SK-N-SH (cell line): ENCODE measurements around the gene PRKN. TPM values are rescaled to one million over a fixed set of nuclear protein-coding genes. Genes with fewer than 3 reads are reported as not detected.

Experiments used
- CTCF ChIA-PET: fragments of 300-600, 350-600 bp; formaldehyde crosslinking; extraction: SDS; loops from one replicate; lab custom pipeline; 2021; lab: Yijun Ruan, JAX
- POLR2A ChIA-PET: fragments of 350-600 bp; sonication (Branson Sonifier 250); formaldehyde crosslinking; extraction: SDS; loops from one replicate; lab custom pipeline; 2020; ENCODE audit warnings: antibody characterized with exemption, inconsistent platforms; lab: Yijun Ruan, JAX
- DNase-seq: peaks from one replicate; pipeline ENCODE4 v3.0.0; 2012
- H2AFZ ChIP-seq: fragments of 200-600 bp; sonication (generic); 2 replicates; pipeline ENCODE4 v1.8.1; 2016; ENCODE audit warnings: antibody characterized with exemption, mild to moderate bottlenecking, low read depth
- H3F3A ChIP-seq: fragments of 200-600 bp; sonication (generic); replicated peaks from 2 replicates; pipeline ENCODE3; 2016; ENCODE audit warnings: antibody characterized with exemption, mild to moderate bottlenecking; ENCODE audit not compliant: insufficient read depth
- H3K27ac ChIP-seq, 2 experiments: fragments of 200-500 bp in 1 of 2; fragments of 200-600 bp in 1 of 2; sonication (Bioruptor generic) in 1 of 2; sonication (generic), shearing (Covaris generic) in 1 of 2; 2 replicates each; pipeline versions ENCODE4 v1.5.1 to v1.6.1; 2014 to 2016; ENCODE audit warnings: low read depth in 2 of 2, inconsistent platforms in 1 of 2, low read length in 1 of 2, mild to moderate bottlenecking in 1 of 2, mixed read lengths in 1 of 2
- H3K27me3 ChIP-seq: fragments of 200-600 bp; sonication (generic), shearing (Covaris generic); 2 replicates; pipeline ENCODE4 v1.6.1; 2016; ENCODE audit warnings: mixed run types; ENCODE audit not compliant: insufficient read depth
- H3K36me3 ChIP-seq, 2 experiments: fragments of 200-500 bp in 1 of 2; fragments of 200-600 bp in 1 of 2; sonication (Bioruptor generic) in 1 of 2; sonication (generic) in 1 of 2; replicated peaks in 1 of 2; 2 replicates each; pipeline versions ENCODE3 to v1.5.1; 2014 to 2016; ENCODE audit warnings: low read length in 1 of 2, mild to moderate bottlenecking in 1 of 2; ENCODE audit not compliant: insufficient read depth in 2 of 2, control insufficient read depth in 1 of 2
- H3K4me1 ChIP-seq, 2 experiments: fragments of 200-500 bp in 1 of 2; fragments of 200-600 bp in 1 of 2; sonication (Bioruptor generic) in 1 of 2; sonication (generic), shearing (Covaris generic) in 1 of 2; 2 replicates each; pipeline versions ENCODE4 v1.5.1 to v1.6.1; 2014 to 2016; ENCODE audit warnings: low read depth in 1 of 2, low read length in 1 of 2, mixed run types in 1 of 2; ENCODE audit not compliant: insufficient read depth in 2 of 2, control insufficient read depth in 1 of 2
- H3K4me2 ChIP-seq: fragments of 200-600 bp; sonication (generic), shearing (Covaris generic); 2 replicates; pipeline ENCODE4 v1.6.1; 2017; ENCODE audit warnings: mixed run types
- H3K4me3 ChIP-seq, 2 experiments: fragments of 200-500 bp in 1 of 2; fragments of 200-600 bp in 1 of 2; sonication (Bioruptor generic) in 1 of 2; sonication (generic), shearing (Covaris generic) in 1 of 2; 2 replicates each; pipeline versions ENCODE4 v1.5.1 to v1.8.1; 2014 to 2016; ENCODE audit warnings: low read depth in 2 of 2, inconsistent platforms in 1 of 2, low read length in 1 of 2, mild to moderate bottlenecking in 1 of 2, mixed read lengths in 1 of 2, moderate library complexity in 1 of 2
- H3K79me2 ChIP-seq: fragments of 200-600 bp; sonication (generic); 2 replicates; pipeline ENCODE4 v1.8.1; 2017; ENCODE audit warnings: mild to moderate bottlenecking; ENCODE audit not compliant: insufficient read depth
- H3K9ac ChIP-seq: fragments of 200-600 bp; sonication (generic); 2 replicates; pipeline ENCODE4 v1.6.1; 2017; ENCODE audit warnings: mixed run types
- H3K9me2 ChIP-seq: fragments of 200-600 bp; sonication (generic); 2 replicates; pipeline ENCODE4 v1.6.1; 2017; ENCODE audit warnings: mixed run types
- H3K9me3 ChIP-seq: fragments of 200-600 bp; sonication (generic); 2 replicates; pipeline ENCODE4 v1.6.1; 2017; ENCODE audit warnings: mixed run types, mild to moderate bottlenecking, moderate library complexity
- H4K20me1 ChIP-seq: fragments of 200-600 bp; sonication (generic); 2 replicates; pipeline ENCODE4 v1.6.1; 2017; ENCODE audit warnings: mild to moderate bottlenecking, mixed run types; ENCODE audit not compliant: insufficient read depth
- CTCF ChIP-seq: fragments of 200-600 bp; sonication (generic); IDR thresholded peaks from 2 replicates; pipeline ENCODE4 v1.6.1; 2017; ENCODE audit warnings: antibody characterized with exemption, mild to moderate bottlenecking, moderate library complexity
- ELF1 ChIP-seq: IDR thresholded peaks from 2 replicates; pipeline ENCODE4 v1.4.0; 2012
- EP300 ChIP-seq, 2 experiments: IDR thresholded peaks; 2 replicates each; pipeline versions ENCODE4 v1.4.0 to v1.6.1; 2012; ENCODE audit warnings: borderline replicate concordance in 1 of 2, low read depth in 1 of 2, low read length in 1 of 2
- EZH2phosphoT487 ChIP-seq: fragments of 200-600 bp; sonication (generic); IDR thresholded peaks from 2 replicates; pipeline ENCODE4 v1.6.1; 2017; ENCODE audit warnings: low read depth, mixed run types, mild to moderate bottlenecking, antibody characterized with exemption, moderate library complexity, borderline replicate concordance
- GABPA ChIP-seq: IDR thresholded peaks from 2 replicates; pipeline ENCODE4 v1.4.0; 2012; ENCODE audit warnings: low read depth, mild to moderate bottlenecking
- IRF3 ChIP-seq: fragments of 150-350 bp; IDR thresholded peaks from 2 replicates; pipeline ENCODE4 v1.6.1; 2016; ENCODE audit warnings: mild to moderate bottlenecking, low read depth, low read length
- JUND ChIP-seq: IDR thresholded peaks from 2 replicates; pipeline ENCODE4 v1.4.0; 2012
- MAX ChIP-seq: IDR thresholded peaks from 2 replicates; pipeline ENCODE4 v1.4.0; 2012; ENCODE audit warnings: low read depth
- NRF1 ChIP-seq: IDR thresholded peaks from 2 replicates; pipeline ENCODE4 v1.6.1; 2012; ENCODE audit warnings: low read depth, mild to moderate bottlenecking, low read length
- PBX3 ChIP-seq: IDR thresholded peaks from 2 replicates; pipeline ENCODE4; 2012
- RXRA ChIP-seq: IDR thresholded peaks from 2 replicates; pipeline ENCODE4 v1.4.0; 2012; ENCODE audit warnings: low read depth, mild to moderate bottlenecking, borderline replicate concordance
- SMC3 ChIP-seq: IDR thresholded peaks from 2 replicates; pipeline ENCODE4 v1.6.1; 2012; ENCODE audit warnings: low read depth, low read length, improper control_type of control experiment
- TCF12 ChIP-seq: IDR thresholded peaks from 2 replicates; pipeline ENCODE4 v1.4.0; 2012
- TEAD4 ChIP-seq: IDR thresholded peaks from 2 replicates; pipeline ENCODE4 v1.4.0; 2012; ENCODE audit warnings: mild to moderate bottlenecking, borderline replicate concordance; ENCODE audit not compliant: insufficient read depth
- USF1 ChIP-seq: IDR thresholded peaks from 2 replicates; pipeline ENCODE4 v1.4.0; 2012; ENCODE audit warnings: low read depth, borderline replicate concordance
- YY1 ChIP-seq: IDR thresholded peaks from 2 replicates; pipeline ENCODE4 v1.4.0; 2012; ENCODE audit warnings: low read depth, mild to moderate bottlenecking
- WGBS: methylation state at CpG from one replicate; pipeline ENCODE4 v1.1.6; 2017; ENCODE audit warnings: low lambda C conversion rate; 5-methylcytosine and 5-hydroxymethylcytosine counted together
- polyA plus RNA-seq, 3 experiments: library from polyadenylated mRNA; depleted of rRNA; stranded (reverse); fragments of >200 nt; gene quantifications; 2 replicates each; pipeline ENCODE4 v1.2.3, GENCODE V29; 2012

Gene PRKN
- polyA plus RNA-seq, 1 of the 3 experiments (the other 2 are of a cell fraction) = 0.76 TPM

GRCh38 chr6:162704001-162704400 is 23.6 kb downstream of the PRKN start:
- Histone ChIP-seq H3K4me1 (peaks cover 0 to 8% of the 10 kb centered on the region in 2 experiments; a peak in 2 of 4 replicates), H3K27ac (no peak overlapping the region), H3K9me2 (no peaks in the 10 kb centered on the region), H3K4me2 (no peak overlapping the region), H3K4me3 (no peak overlapping the region), H4K20me1 (no peaks in the 10 kb centered on the region), H3K36me3 (no peaks in the 10 kb centered on the region), H2AFZ (no peak overlapping the region), H3F3A (no peaks in the 10 kb centered on the region), H3K9ac (no peak overlapping the region)
- CTCF ChIA-PET = no interaction called here
- 54% methylated on average over 2 of the region's 4 CpGs for WGBS
- no peak for DNase-seq
- TF ChIP-seq USF1 = no peak
- TF ChIP-seq TCF12 = no peak
- no peak for TF ChIP-seq JUND
- TF ChIP-seq EP300 (IDR thresholded peaks at IDR 0.05; ENCODE audit: borderline replicate concordance in 1 of 2, low read depth in 1 of 2, low read length in 1 of 2) = no peak
- no peak for TF ChIP-seq YY1
- TF ChIP-seq IRF3 = no peak
- TF ChIP-seq, all 33 proteins: peak for 0
- POLR2A ChIA-PET = no interaction called here
- no peaks in the 10 kb centered on the region for H3K27me3 ChIP-seq
- H3K9me3 ChIP-seq = no peaks in the 10 kb centered on the region
- H3K79me2 ChIP-seq = no peaks in the 10 kb centered on the region

- POLR2A ChIA-PET = no interaction called here
- no peaks in the 10 kb centered on the region for H3K79me2 ChIP-seq
- no peaks in the 10 kb centered on the region for H3K36me3 ChIP-seq
- H3K4me3 ChIP-seq = no peak overlapping the region
- TF ChIP-seq SMC3 (no peak), PBX3 (no peak), JUND (no peak), TEAD4 (no peak)
- H3K9me3 ChIP-seq = no peaks in the 10 kb centered on the region
- no peaks in the 10 kb centered on the region for H3F3A ChIP-seq
- no peaks in the 10 kb centered on the region for H3K9me2 ChIP-seq
- no peak for DNase-seq
- H3K9ac ChIP-seq = no peak overlapping the region
- CTCF ChIA-PET = interaction anchor here (1.1 kb wide), 1 partner anchor 525 kb away, joined by 3 read pairs; no protein-coding TSS in a partner anchor
- H3K27me3 ChIP-seq = no peaks in the 10 kb centered on the region
- H3K4me2 ChIP-seq = no peak overlapping the region
- no peaks in the 10 kb centered on the region for H4K20me1 ChIP-seq
- H3K27ac ChIP-seq = no peak overlapping the region
- 49% methylated on average over 2 of the region's 2 CpGs for WGBS
- peaks cover 0 to 8% of the 10 kb centered on the region in 2 experiments; a peak in 2 of 4 replicates for H3K4me1 ChIP-seq
- H2AFZ ChIP-seq = no peak overlapping the region
Measured at GRCh38 chr6:162702446-162702845, 25.1 kb downstream of the PRKN start.

GRCh38 chr6:162701551-162701950 is 26.0 kb downstream of the PRKN start:
- Histone ChIP-seq H3K4me3 (no peak overlapping the region), H3K4me2 (no peak overlapping the region), H3K9me2 (no peaks in the 10 kb centered on the region), H4K20me1 (no peaks in the 10 kb centered on the region), H3K4me1 (peaks cover 0 to 8% of the 10 kb centered on the region in 2 experiments; a peak in 2 of 4 replicates), H3K27me3 (no peaks in the 10 kb centered on the region), H2AFZ (no peak overlapping the region), H3F3A (no peaks in the 10 kb centered on the region), H3K27ac (no peak overlapping the region), H3K9ac (no peak overlapping the region), H3K79me2 (no peaks in the 10 kb centered on the region), H3K9me3 (no peaks in the 10 kb centered on the region), H3K36me3 (no peaks in the 10 kb centered on the region)
- ChIA-PET POLR2A (no interaction called here), CTCF (no interaction called here)
- no peak for DNase-seq
- WGBS = 64% methylated on average over 1 of the region's 1 CpG
- TF ChIP-seq GABPA (no peak), NRF1 (no peak), EP300 (IDR thresholded peaks at IDR 0.05; ENCODE audit: borderline replicate concordance in 1 of 2, low read depth in 1 of 2, low read length in 1 of 2) (no peak), MAX (no peak), ELF1 (no peak), USF1 (no peak), CTCF (no peak), EZH2phosphoT487 (no peak), RXRA (no peak)
